COLO668 (cell line): ENCODE results near the gene SLC30A2.

Source experiments
- DNase-seq: peaks from one replicate; lab custom pipeline; 2025; ENCODE audit not compliant: unreplicated experiment; lab: John Stamatoyannopoulos, UW

The SLC30A2 gene

DNA sequence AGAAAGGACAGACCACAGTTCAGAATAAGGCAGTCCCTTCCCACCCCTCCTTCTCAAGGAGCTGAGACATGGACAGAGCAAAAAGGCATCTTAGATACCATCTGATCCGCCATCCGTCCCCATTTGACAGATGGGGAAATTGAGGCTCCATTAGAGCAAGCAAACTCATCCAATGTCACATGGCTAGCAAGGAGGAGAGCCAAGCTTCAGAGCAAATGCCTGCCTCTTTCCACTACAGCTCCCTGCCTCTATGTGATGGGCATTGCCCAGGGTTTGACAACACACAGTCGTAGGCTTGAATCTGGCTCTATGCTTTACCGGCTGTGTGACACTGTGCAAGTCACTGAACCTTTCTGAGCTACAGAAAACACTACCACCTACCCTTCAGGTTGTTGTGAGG, 3.9 kb downstream of the SLC30A2 start:
- DNase-seq, result no peak

DNA sequence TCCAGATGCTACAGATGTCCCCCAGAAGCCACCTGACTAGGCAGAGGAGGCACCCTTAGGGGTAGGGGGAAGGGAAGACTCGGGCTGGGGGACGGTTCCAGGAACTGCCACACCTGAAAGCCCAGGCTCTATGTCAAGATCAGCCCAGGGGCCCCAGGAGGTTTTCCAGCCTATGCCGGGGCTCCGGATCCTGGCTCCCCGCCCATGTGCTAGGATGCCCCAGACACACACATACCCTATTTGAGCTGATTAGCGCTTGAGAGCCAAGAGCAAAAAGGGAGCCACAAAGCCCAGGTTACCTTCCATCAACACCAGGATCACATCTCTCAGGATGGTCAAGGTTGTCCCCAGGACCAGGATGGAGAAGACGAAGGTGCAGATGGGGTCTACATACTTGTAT, 4.5 kb downstream of the SLC30A2 start:
- DNase-seq, result no peak

DNA sequence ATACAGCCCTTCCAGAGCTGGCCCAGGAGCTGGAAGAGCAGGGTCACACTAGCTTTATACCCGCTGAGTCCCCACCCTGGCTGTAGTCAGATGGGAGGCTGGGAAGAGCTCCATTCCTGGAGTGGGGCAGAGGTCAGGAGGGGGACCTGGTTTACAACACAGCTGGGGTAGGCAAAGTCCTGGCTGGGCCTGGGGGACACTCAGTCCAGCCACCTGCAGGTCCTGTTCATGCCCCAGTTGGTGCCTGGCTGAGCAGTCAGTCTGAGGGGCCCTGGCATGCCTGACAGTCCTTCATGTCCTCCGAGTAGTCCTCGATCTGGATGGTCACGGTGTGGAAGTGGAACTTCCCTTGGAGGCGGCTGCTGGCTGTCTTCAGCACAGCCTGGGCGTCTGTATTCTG, 7.0 kb downstream of the SLC30A2 start:
- no peak for DNase-seq

DNA sequence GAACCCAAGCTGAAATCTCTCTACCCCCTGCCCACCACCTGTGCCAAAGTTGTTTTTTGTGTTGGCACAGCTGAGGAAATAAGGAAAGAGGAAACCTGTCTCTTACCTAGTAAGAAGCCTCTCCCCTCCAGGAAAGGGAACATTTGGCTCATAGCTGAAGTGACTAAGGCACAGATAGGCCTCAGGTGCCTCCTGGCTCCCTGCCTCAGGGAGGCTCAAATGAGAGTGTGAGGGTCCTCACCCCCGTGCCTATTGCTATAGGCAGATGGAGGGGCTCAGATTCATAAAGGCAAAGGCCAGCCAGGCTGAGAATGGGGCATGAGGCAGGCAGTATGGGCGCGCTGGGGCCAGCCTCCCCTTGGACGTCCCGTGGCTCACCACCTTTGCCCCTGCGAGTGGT, 7.4 kb downstream of the SLC30A2 start:
- DNase-seq, result no peak

DNA sequence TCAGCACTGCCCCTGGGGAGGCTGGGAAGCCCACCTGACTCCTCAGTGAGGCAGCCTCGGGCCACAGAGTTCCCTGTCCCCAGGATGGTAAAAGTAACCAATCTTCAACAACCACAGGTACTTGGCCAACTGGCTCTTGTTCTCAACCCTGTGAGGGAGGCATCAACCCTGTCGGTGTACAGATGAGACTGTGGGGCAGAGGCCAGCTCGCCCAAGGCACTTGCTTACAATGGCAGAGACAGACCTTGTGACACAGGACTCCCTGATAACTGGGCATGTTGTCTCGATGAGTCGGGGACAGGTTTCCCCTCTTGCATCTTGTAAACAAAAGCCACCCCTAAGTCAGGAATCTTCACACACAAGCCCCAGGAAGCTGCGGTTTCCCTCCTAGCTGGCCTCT, 8.0 kb downstream of the SLC30A2 start:
- DNase-seq, result no peak

DNA sequence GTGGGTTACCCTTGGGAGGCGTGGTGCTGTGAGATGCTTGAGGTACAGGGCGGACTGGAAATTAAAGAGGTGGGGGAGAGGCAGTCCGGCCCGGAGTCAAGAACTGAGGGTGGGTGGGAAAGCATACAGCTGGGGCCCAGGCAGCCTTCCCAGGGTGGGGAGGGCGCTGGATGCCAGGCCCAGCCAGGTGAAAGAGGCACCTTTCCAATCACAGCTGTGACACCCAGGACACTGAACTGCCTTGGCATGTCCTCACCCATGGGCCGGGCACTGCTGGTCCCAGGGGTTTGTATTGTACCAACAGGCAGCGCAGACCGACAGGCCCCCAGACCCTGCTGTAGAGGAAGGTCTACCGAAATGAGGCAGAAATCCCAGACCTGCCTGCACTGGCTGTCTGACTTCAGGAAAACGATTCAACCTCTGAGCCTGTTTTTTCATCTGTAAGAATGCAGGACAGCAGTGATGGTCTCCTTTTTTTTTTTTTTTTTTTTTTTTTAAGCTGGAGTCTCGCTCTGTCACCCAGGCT, 9.1 kb downstream of the SLC30A2 start:
- DNase-seq, result no peak

DNA sequence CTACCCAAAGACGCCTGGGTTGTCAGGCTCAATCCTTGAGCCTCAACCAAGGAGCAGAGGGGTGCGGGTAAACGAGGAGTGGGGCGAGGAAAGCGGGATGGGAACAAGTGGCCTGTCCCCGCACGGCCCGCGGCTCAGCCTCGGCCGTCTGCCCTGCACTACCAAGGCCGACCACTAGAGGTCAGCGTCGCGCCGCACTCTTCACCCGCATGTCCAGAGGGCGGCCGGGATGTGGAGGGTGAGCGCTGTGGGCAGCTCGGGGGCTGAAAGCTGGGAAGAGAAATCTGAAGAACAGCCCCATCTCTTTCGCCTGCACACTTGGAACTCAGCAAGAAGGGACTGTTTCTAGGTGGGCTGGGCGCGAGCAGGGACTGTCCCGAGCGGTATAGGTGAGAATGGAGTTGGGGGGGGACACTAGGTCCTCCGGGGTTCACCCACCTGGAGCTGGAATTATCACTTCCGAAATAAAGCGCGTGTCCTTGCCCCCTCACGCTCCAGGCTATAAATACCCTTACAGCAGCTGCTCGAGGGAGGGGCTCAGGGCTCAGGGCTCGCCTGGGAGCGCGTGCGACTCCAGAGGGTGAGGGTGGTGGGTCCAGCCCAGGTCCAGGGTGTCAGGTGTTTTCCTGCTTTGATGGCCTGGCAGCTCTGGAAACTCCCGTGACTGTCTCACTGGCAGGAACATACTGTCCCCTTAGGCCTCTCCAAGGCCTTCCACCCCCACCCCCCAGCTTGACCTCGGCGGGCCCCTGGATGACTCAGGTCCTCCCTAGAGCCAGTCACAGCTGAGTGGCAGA, 9.8 kb downstream of the SLC30A2 start:
- DNase-seq, result peak; percentile 85

DNA sequence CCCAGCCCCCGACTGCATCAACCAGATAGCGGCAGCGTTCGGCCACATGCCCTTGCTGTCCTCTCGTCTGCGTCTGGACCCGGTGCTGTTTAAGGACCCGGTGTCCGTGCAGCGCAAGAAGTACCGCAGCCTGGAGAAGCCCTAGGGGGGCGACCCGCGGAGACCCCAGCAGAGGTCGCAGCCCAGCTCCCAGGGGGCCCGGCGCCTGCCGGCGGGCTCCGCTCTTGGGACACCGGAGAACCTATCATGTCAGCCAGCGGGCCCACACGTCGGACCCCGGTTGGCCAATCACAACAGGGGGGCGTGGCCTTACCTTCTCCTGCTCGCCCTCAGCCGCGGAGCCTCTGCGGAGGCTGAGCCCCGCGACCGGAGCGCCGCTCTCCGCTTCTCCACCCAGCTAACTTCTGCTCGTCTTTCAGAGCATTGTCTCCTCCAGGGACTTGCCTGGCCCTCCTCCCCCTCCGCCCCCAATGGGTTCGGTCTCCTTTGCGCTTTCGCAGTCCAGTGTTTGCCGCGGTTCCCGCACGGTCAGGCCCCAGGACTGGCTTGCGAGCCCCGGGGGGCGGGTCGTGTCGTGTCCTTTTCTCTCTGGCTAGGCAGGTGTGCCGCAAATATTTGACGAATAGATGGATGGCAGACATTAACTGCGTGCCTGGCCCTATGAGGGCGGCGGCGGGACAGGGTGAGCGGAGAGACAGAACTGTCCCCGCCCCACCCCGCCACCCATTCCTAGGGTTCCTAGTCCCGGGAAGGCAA, 10.5 kb downstream of the SLC30A2 start:
- DNase-seq, result peak; percentile 95

DNA sequence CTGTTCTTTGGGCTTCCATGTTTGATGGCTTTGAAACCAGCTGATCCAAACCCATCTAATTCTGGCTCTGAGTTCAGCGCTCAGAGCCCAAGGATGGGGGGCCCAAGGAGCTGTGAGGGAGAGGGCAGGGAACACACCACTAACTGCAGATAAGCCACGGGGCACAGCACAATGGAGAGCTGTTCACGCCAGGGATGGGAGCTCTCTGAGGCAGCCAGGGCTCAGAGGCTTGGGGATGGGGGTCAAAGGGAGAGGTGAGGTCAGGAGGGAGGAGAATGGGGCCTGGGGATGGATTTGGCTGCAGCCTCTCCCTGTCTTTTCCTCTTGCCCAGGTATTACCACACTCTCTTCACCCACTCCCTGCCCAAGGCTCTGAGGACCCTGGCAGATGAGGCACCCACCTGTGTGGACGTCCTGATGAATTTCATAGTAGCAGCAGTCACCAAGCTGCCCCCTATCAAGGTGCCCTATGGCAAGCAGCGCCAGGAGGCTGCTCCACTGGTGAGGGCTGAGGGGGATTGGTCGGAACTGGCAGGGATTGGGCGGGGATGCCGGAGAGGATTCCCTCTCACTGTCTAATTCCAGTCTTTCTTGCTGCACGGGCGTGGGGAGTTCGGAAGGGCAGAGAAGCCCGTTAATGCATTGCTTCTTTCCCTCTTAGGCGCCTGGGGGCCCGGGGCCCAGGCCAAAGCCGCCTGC, 11.3 kb downstream of the SLC30A2 start:
- no peak for DNase-seq

DNA sequence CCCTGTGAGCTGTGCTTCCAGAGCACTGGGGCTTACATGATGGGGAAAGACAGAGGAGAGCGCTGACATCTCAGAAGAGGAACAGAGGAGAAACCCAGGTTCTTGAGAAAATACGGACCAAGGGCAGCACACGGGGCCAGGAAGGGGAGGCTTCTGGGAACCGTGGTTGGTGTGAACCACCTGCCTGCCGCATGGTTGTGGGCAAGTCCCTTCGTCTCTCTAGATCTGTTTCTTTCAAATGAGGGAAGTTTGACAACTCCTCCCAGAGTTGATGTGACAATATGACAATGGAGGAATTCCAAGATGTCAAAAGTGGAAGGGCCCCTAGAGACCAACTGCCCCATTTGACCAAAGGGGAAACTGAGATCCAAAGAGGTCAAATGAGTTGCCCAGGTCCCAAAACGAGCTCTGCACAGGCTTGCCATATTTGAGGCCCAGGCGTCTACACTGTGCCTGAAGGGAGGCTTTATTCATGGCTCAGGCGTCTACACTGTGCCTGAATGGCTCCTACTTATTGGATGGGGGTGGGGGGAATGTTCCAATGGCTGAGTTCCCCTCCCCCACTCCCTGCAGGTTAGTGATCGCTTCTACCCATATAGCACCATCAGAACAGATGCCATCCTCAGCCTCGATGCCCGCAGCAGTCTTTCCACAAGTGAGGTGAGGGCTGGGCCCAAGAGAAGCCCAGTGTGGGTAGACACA, 13.1 kb downstream of the SLC30A2 start:
- DNase-seq, result no peak

DNA sequence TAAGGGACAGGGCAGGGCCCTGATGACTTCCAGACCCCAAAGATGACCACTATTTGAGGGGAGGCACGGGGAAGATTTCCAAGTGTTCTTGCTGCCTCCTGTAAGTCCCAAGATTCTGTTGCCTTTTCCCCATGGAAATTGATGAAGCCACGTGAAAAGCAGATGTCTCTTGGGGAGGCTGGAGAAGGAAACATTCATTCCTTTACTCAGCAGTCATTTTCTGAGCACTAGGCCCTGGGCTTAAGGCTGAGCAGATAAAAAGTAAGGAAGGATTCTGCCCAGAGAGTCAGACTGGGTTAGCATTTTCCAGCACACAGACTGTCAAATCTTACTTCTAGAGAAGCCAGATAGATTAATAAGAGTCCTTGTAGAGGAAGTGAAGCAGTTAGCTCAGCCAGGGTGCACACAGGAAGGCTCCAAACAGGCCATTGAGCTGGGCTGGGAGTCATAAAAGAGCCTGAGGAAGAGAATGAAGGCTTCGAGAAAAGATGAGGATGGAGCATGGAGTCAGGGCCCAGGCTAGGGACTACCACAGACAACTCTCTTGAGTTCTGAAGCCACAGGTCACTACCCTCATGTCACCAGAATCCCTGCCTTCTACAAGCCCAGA, 14.2 kb downstream of the SLC30A2 start:
- no peak for DNase-seq

DNA sequence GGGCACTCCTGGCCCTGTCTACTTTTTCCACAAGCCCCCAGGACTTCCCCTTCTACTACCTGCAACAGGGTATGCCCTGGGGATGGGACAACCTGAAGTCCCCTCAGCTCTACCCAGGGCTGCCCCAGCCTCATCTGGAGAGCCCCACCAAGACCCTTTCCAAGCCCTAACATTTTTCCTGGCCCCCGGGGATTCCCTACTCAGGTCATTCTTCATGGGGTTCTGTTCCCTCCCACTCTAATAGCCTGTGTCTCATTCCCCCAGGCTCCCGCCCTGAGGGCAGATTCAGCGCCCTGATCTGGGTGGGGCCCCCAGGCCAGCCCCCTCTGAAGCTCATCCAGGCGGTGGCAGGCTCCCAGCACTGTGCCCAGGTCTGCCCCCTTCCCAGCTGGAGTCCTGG, 14.7 kb downstream of the SLC30A2 start:
- no peak for DNase-seq

DNA sequence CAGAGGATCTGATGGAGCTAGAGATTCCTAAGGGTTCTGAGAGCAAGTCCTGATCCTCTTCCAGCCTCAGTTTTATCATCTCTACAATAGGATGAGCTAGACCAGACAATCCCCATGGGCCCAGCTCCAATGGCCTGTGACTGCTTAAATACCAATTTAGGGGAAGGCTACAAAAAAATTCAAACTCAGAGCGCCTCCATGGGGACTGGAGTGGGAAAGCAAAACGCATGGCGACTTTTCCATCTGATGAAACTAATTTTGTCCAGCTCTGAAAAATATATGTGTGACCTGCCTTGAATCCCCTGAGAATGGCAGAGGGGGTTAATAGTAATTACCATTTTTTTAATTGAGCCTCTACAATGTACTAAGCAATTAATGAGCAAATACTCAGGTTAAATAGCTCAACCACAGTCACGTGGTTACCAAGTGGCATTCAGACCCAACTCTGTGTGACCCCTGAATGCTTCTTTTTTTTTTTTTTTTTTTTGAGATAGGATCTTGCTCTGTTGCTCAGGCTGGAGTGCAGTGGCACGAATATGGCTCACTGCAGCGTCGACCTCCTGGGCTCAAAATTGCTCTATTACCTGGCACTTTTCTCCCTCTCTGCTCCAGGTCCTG, 15.9 kb downstream of the SLC30A2 start:
- no peak for DNase-seq

DNA sequence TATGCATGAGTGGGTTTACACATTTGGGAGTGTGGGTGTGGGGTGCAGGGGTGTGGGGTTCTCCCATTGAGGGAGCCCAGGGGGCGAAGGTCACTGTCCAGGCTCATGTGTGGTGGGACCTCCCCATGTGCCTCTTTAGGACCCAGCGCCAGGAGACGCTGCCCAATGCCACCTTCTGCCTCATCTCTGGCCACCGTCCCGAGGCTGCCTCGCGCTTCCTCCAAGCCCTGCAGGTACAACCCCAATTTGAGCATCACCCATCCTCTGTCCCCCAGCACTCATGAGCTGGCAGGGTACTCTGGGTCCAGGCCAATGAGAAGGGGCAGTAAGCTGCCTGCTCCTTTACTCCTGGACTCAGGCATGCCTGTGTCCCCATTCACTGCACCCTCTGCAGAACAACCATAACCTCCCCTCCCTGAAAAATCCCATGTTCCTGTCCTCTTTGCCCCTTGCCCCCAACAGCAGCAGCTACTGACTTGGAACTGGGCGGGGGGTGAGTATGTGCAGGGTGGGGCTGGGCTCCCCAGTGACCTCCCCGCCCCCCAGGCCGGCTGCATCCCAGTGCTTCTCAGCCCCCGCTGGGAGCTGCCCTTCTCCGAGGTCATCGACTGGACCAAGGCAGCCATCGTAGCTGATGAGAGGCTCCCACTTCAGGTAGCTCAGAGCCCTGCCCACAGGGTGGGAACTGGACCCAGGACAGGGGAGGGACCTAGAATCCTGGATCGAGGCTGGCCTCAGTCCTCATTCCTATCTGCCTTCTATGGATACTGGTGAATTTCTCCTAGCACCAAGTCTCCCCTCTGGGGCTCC, 16.7 kb downstream of the SLC30A2 start:
- no peak for DNase-seq

DNA sequence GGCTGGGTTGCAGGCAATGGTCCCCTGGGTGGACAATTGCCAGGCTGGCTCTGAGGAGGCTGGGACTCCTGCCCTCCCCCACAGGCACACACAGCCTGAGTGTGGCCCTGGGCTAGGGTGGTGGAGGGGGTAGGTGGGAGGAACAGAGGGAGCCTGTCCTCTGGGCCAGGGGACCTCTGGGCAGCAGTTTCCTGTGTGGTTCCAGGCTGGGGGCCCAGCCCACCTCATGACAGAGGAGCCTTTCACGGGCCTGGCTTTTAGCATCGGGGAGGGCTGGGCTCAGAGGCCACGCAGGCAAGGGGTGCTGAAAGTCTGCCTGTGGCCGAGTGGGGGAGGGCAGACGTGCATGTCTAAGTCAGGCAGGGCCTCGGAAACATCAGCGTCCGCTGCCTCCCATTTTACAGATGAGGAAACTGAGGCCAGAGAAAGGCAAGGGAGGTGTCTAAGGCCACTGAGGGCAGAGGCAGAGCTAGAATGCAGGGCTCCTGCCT, 17.4 kb downstream of the SLC30A2 start:
- no peak for DNase-seq

DNA sequence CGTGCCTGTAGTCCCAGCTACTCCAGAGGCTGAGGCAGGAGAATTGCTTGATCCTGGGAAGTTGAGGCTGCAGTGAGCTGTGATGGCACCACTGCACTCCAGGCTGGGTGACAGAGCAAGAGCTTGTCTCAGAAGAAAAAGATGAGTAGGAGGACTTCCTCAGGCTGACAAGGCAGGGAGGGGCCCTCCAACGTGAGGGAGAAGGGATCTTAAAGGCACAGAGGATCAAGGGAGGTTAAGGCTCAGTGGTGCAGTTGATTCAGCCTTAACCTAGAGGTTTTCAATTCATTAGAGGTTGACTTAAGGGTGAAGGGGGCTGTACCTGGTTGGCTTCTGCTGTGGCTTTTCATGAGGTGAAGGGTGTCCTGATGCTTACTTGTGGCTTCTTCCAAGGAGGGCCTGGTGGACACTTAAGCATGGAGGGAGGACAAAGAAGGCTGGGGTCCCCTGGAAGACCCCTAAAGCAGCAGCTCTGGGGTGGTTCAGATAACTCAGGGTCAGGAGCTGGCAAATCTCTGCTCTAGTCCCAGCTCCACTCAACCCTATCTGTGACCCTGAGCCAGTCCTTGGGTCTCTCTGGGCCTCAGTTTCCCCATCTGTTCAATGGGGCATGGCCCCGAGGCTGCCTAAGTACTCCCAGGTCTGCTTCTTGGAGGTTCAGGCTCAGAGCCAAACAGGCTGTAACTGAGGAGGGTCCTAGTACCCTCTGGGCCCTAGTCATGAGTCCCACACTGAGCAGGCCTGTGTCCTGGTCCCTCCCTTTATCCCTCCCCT, 18.0 kb downstream of the SLC30A2 start:
- no peak for DNase-seq

DNA sequence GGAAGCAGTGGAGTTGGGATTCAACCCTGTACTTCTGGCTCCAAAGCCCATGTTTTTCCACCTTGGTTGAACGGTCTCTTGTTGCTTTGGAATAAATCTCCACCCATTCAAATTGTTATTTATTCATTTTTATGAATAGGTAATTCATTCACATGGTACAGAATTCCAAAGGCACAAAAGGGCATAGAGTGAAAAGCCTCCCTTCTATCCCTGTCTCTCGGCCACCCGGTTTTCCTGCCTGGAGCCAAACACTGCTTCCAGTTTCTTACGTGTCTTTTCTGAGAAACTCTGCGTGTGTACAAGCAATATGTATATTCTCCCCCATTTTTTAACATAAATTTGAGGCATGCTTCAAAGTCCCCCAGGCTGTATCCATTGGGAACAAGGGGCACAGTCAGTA, 20.4 kb downstream of the SLC30A2 start:
- no peak for DNase-seq

DNA sequence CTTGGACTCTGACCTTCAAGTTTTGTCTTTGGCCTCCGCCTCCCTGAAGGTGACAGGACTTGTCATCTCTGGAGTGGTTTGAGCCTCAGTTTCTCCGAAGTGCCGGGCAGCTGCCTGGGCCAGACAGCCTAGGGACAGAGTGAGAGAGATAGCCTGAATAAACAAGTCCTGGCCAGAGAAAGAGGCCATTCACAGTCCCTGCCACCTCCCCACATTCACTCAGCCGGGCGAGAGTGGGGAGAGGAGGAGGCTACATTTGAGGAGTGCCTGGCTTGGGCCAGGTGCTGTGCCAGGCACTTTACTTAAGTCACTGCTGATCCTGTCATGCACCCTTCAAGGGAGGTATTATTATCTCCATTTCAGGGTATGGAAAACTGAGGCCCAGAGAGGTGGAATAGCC, 20.9 kb downstream of the SLC30A2 start:
- DNase-seq, result no peak

DNA sequence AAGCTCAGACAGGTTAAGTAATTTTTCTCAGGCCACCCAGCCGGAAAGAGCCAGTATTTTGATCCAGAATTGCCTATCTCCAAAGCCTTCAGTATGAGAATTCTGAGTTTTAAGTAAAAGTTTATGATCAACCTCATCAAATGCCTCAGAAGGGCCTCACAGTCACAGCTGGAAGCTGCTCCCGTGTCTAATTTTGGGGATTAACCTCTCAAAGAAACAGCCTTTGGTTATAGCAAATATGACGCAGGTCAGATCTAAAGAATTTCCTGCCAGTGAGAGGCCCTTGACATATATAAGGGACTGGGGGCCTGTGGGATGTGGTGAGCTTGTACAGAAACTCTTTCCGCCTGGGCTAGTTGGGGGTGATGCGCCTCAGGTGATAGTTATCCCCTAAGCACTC, 22.1 kb downstream of the SLC30A2 start:
- no peak for DNase-seq
